HG03097 (cell line): ENCODE results near the gene TNFRSF4.
"Not testable (repeated sequence)": the region's sequence is repeated elsewhere in the genome, so short reads cannot be mapped to it uniquely, and the experiment has no call there.

ENCODE experiments used
- ATAC-seq: cut with Tn5 transposase; IDR thresholded peaks from one replicate; pipeline ENCODE4 v1.9.1; 2021; ENCODE audit not compliant: unreplicated experiment, low FRiP score

TNFRSF4 gene

GRCh38 chr1:1213345-1214265 lies at the start of gene TNFRSF4:
Gene TNFRSF4 (minus strand): TSS chr1:1214153. CDS start chr1:1214127, 26 bp downstream.
- ATAC-seq: no peak

GRCh38 chr1:1262758-1263157 lies 48.8 kb upstream of the TNFRSF4 start:
- ATAC-seq: no peak

- no peak for ATAC-seq
These were observed 48.1 kb upstream of the TNFRSF4 start for GRCh38 chr1:1262071-1262470.

- ATAC-seq: no peak
These were observed 47.0 kb upstream of the TNFRSF4 start for GRCh38 chr1:1260843-1261560.

- no peak for ATAC-seq
These were observed 46.1 kb upstream of the TNFRSF4 start for GRCh38 chr1:1259951-1260600.

- no peak for ATAC-seq
These were observed 45.6 kb upstream of the TNFRSF4 start for GRCh38 chr1:1259540-1259939.

- ATAC-seq: no peak
These were observed 45.2 kb upstream of the TNFRSF4 start for GRCh38 chr1:1259119-1259488.

GRCh38 chr1:1256956-1257871 lies 43.3 kb upstream of the TNFRSF4 start:
- no peak for ATAC-seq

GRCh38 chr1:1255611-1256010 lies 41.7 kb upstream of the TNFRSF4 start:
- ATAC-seq: no peak

- no peak for ATAC-seq
These were observed 41.1 kb upstream of the TNFRSF4 start for GRCh38 chr1:1255078-1255477.

- no peak for ATAC-seq
These were observed 40.7 kb upstream of the TNFRSF4 start for GRCh38 chr1:1254667-1254998.

- no peak for ATAC-seq
These were observed 40.2 kb upstream of the TNFRSF4 start for GRCh38 chr1:1253972-1254666.

GRCh38 chr1:1253314-1253713 lies 39.4 kb upstream of the TNFRSF4 start:
- no peak for ATAC-seq

GRCh38 chr1:1250786-1251284 lies 36.9 kb upstream of the TNFRSF4 start:
- no peak for ATAC-seq

GRCh38 chr1:1248009-1248913 lies 34.3 kb upstream of the TNFRSF4 start:
- not testable (repeated sequence) for ATAC-seq

- no peak for ATAC-seq
These were observed 33.5 kb upstream of the TNFRSF4 start for GRCh38 chr1:1247341-1247913.

- ATAC-seq: no peak
These were observed 32.8 kb upstream of the TNFRSF4 start, which contains the start of gene C1QTNF12 for GRCh38 chr1:1246577-1247340. Gene C1QTNF12 (minus strand): TSS chr1:1246722. CDS start chr1:1246690, 32 bp downstream.
